ENCODE results near the gene DUSP28.
"Not testable (repeated sequence)": the region's sequence is repeated elsewhere in the genome, so short reads cannot be mapped to it uniquely, and the experiment has no call there.

The DUSP28 gene

GRCh38 chr2:240560480-240561324 is 545 bp downstream of the DUSP28 start:
- ATAC-seq: peak; percentile 57 to 66

GRCh38 chr2:240561325-240561971 is 1.3 kb downstream of the DUSP28 start:
- ATAC-seq: no peak

GRCh38 chr2:240563231-240563630 is 3.1 kb downstream of the DUSP28 start:
- not testable (repeated sequence) for ATAC-seq

- no peak for ATAC-seq
Observed at GRCh38 chr2:240563951-240564560, 3.9 kb downstream of the DUSP28 start.

GRCh38 chr2:240564561-240565332 is 4.6 kb downstream of the DUSP28 start:
- peak in 1 of 2 donors; percentile 5 for ATAC-seq

- ATAC-seq: peak; percentile 51 to 54
Observed at GRCh38 chr2:240565333-240566202, 5.4 kb downstream of the DUSP28 start.

GRCh38 chr2:240566203-240567136 is 6.3 kb downstream of the DUSP28 start:
- peak; percentile 58 to 69 for ATAC-seq

GRCh38 chr2:240567137-240567871 is 7.1 kb downstream of the DUSP28 start:
- no peak for ATAC-seq

GRCh38 chr2:240567872-240568677 is 7.9 kb downstream of the DUSP28 start, which contains the start of gene RNPEPL1:
RNPEPL1 (plus strand) TSS chr2:240568484; CDS start chr2:240568587, 103 bp downstream.
- peak; percentile 33 for ATAC-seq

GRCh38 chr2:240568678-240569522 is 8.7 kb downstream of the DUSP28 start:
- ATAC-seq: no peak

- ATAC-seq: no peak
Observed at GRCh38 chr2:240569523-240569997, 9.4 kb downstream of the DUSP28 start.

GRCh38 chr2:240569998-240570530 is 9.9 kb downstream of the DUSP28 start:
- no peak for ATAC-seq

GRCh38 chr2:240570531-240571313 is 10.6 kb downstream of the DUSP28 start:
- no peak for ATAC-seq

GRCh38 chr2:240571314-240571973 is 11.3 kb downstream of the DUSP28 start:
- no peak for ATAC-seq

GRCh38 chr2:240572141-240573031 is 12.2 kb downstream of the DUSP28 start:
- no peak for ATAC-seq
